Smooth muscle cell (in vitro differentiated cells): ENCODE measurements around the gene ADISSP. TPM values are rescaled to one million over a fixed set of nuclear protein-coding genes. Genes with fewer than 3 reads are reported as not detected.

Experiments used
- DNase-seq: peaks from one replicate; lab custom pipeline; 2025; ENCODE audit not compliant: unreplicated experiment; lab: John Stamatoyannopoulos, UW
- H2AFZ ChIP-seq: fragments of 200-600 bp; sonication (generic); 2 replicates; pipeline ENCODE4 v1.6.0; 2016; ENCODE audit warnings: antibody characterized with exemption, low read depth, mild to moderate bottlenecking
- H3F3A ChIP-seq: fragments of 200-600 bp; sonication (generic); 2 replicates; pipeline ENCODE4 v1.6.0; 2017; ENCODE audit warnings: antibody characterized with exemption, low read depth
- H3K27ac ChIP-seq: fragments of 200-600 bp; sonication (generic); 2 replicates; pipeline ENCODE4 v1.5.1; 2016; ENCODE audit warnings: low read depth, mild to moderate bottlenecking
- H3K27me3 ChIP-seq: fragments of 200-600 bp; sonication (generic); 2 replicates; pipeline ENCODE4 v1.6.1; 2016; ENCODE audit warnings: low read depth, mild to moderate bottlenecking
- H3K36me3 ChIP-seq: fragments of 200-600 bp; sonication (generic); 2 replicates; pipeline ENCODE4 v1.5.1; 2016; ENCODE audit warnings: low read depth
- H3K4me1 ChIP-seq: fragments of 200-600 bp; sonication (generic); 2 replicates; pipeline ENCODE4 v1.5.1; 2016; ENCODE audit warnings: low read depth
- H3K4me2 ChIP-seq: fragments of 200-600 bp; sonication (generic); 2 replicates; pipeline ENCODE4 v1.6.0; 2016; ENCODE audit warnings: mild to moderate bottlenecking
- H3K4me3 ChIP-seq: fragments of 200-600 bp; sonication (generic); 2 replicates; pipeline ENCODE4 v1.5.1; 2016; ENCODE audit warnings: mild to moderate bottlenecking
- H3K79me2 ChIP-seq: fragments of 200-600 bp; sonication (generic); 2 replicates; pipeline ENCODE4 v1.6.0; 2016; ENCODE audit warnings: low read depth, mild to moderate bottlenecking
- H3K9ac ChIP-seq: fragments of 200-600 bp; sonication (generic); 2 replicates; pipeline ENCODE4 v1.6.0; 2016; ENCODE audit warnings: low read depth
- H3K9me3 ChIP-seq: fragments of 200-600 bp; sonication (generic); replicated peaks from 2 replicates; pipeline ENCODE4 v1.5.1; 2016; ENCODE audit warnings: low read depth
- H4K20me1 ChIP-seq: fragments of 200-600 bp; sonication (generic); 2 replicates; pipeline ENCODE4 v1.6.0; 2016; ENCODE audit warnings: low read depth
- WGBS: methylation state at CpG from one replicate; pipeline ENCODE4 v1.1.7; 2016; ENCODE audit warnings: low lambda C conversion rate; 5-methylcytosine and 5-hydroxymethylcytosine counted together
- polyA plus RNA-seq: library from polyadenylated mRNA; unstranded; fragments of >200 nt; fragmentation: Nextera tagmentation; extraction: Ambion mirVana; gene quantifications from 2 replicates; pipeline ENCODE4 v1.2.1, GENCODE V29; 2016
- total RNA-seq: library from RNA; depleted of rRNA; stranded (reverse); fragments of >200 nt; gene quantifications from 2 replicates; pipeline ENCODE4 v1.2.3, GENCODE V29; 2014
- TF ChIP-seq, protein P1 (sequence below): fragments of 200-600 bp; sonication (generic); IDR thresholded peaks from 2 replicates; pipeline ENCODE4 v1.5.1; 2017; ENCODE audit warnings: borderline replicate concordance, mild to moderate bottlenecking, antibody characterized with exemption; ENCODE audit not compliant: insufficient read depth, poor library complexity, severe bottlenecking

The ADISSP gene
- total and polyA plus RNA-seq, 2 experiments from 2014 or later: 7.6 to 46.7 TPM

DNA sequence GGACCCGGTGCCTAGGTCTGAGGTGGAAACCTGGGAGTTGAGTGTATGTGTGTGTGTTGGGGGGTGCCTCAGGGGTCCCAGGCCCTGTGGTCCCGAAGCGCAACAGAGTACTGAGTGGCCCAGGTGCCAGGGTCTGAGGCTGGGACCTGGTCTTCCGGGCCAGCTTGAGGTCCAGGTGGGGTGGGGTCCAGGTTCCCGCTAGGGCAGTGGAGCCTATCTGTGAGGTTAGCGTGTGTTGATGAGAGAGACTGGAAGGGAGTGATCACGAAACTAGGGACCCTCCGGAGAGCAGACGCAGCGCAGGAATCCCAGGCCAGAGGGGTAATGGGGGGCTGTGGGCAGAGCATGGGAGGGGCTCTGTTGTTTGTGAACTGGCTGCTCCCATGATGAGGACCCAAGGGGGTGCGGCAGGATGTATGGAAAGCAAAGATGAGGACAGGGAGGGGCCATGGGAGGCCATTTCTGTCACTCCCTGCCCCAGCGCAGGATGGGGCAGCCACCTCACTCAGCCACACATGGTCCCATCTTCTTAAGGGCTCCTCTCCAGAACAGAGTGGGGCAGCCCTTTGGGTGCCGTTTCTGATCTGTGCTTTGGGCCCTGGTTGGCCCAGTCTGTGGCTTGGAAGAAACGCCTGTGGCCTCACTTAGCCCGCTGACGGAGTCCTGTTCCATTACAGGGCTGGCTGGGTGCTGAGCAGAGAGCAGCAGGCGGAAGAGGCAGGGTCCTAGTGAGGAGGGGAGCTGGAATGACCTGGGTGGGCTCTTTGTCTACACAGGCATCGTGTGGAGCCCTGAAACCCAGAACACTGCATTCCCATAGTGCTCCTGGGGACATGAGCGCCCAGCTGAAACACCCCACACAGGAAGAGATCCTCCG lies 34.2 kb downstream of the ADISSP start:
- Histone ChIP-seq H2AFZ (no peak overlapping the region), H3K27ac (no peak overlapping the region), H4K20me1 (no peaks in the 10 kb centered on the region), H3K36me3 (no peaks in the 10 kb centered on the region), H3K4me3 (peak overlapping the region; percentile 25), H3K27me3 (no peaks in the 10 kb centered on the region), H3K9me3 (no peaks in the 10 kb centered on the region), H3F3A (no peaks in the 10 kb centered on the region), H3K4me2 (no peak overlapping the region), H3K4me1 (no peaks in the 10 kb centered on the region), H3K9ac (no peak overlapping the region), H3K79me2 (no peaks in the 10 kb centered on the region)
- DNase-seq: no peak
- WGBS: 93% methylated on average over 20 of the region's 20 CpGs
- TF ChIP-seq, protein P1, sequence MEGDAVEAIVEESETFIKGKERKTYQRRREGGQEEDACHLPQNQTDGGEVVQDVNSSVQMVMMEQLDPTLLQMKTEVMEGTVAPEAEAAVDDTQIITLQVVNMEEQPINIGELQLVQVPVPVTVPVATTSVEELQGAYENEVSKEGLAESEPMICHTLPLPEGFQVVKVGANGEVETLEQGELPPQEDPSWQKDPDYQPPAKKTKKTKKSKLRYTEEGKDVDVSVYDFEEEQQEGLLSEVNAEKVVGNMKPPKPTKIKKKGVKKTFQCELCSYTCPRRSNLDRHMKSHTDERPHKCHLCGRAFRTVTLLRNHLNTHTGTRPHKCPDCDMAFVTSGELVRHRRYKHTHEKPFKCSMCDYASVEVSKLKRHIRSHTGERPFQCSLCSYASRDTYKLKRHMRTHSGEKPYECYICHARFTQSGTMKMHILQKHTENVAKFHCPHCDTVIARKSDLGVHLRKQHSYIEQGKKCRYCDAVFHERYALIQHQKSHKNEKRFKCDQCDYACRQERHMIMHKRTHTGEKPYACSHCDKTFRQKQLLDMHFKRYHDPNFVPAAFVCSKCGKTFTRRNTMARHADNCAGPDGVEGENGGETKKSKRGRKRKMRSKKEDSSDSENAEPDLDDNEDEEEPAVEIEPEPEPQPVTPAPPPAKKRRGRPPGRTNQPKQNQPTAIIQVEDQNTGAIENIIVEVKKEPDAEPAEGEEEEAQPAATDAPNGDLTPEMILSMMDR: no peak

DNA sequence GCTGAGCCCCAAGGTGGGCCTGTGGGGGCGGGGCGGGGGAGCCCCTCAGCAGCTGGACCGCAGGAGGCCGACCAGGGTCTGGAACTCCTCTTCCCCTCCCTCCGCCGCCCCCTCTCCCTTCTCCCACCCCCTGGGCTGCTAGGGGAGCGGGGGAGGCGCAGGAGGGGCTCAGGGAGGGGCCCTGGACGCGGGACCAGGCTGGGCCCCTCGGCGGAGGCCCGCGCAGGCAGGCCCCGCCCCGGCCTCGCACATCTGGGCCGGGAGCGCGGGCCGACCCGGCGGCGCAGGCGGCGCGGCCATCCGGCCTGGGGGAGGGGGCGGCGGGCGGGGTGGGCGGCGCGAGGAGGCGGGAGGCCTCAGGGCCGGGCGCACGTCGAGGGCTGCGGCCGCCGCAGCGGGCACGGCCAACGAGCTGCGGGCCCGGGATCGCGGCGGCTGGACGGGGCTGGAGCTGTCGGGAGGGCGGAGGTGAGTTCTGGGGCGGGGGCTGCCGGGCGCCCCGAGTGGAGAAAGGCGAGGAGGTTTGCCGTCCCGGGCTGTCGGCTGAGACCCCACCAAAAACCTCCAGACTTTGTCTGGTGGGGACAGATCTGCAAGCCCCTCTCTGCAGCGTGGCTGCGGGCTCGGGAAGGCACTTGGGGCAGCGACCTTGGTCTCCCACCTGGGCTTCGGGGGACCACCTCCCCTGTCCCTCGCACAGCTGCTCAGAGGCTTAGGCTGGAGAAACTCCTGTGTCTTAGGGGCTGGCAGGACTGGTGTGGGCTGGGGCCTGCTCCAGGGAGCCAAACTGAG lies 35.0 kb downstream of the ADISSP start, which contains the start of gene HSPA12B:
HSPA12B (plus strand) TSS at position 359 of the 792 bp plus-strand sequence. CDS start 5,990 bp downstream, outside the sequence.
- H3K4me3 ChIP-seq: peak within 1 kb of the TSS; percentile 25

DNA sequence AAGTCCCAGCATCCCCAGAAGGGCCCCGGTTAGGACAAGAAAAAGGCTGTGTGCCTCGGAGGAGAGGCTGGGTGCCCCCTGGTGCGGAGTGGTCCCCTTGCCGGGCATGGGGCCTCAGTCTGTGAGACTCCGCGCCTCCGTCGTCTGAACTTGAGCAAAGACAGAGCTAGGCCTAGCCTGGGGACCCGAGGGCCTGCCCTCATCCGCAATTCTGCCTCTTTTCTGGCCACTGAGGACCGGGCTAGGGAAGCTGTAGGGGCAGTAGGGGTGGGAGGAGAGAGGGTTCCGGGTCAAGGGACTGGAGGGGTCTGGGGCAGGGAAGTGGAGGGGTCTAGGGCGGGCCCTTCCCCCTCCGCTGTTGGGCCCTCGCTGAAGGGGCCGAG lies 35.6 kb downstream of the ADISSP start:
- WGBS: 74% methylated on average over 11 of the region's 16 CpGs
- no peaks in the 10 kb centered on the region for H3K36me3 ChIP-seq
- H3K4me1 ChIP-seq: peaks cover 5% of the 10 kb centered on the region
- H2AFZ ChIP-seq: peak overlapping the region; percentile 37
- no peak overlapping the region for H3K4me3 ChIP-seq
- H3K79me2 ChIP-seq: no peaks in the 10 kb centered on the region
- H3F3A ChIP-seq: peaks cover 4% of the 10 kb centered on the region
- no peaks in the 10 kb centered on the region for H3K9me3 ChIP-seq
- H3K27me3 ChIP-seq: no peaks in the 10 kb centered on the region
- no peak for DNase-seq
- H3K4me2 ChIP-seq: peak overlapping the region; percentile 74
- TF ChIP-seq, protein P1: no peak
- no peaks in the 10 kb centered on the region for H4K20me1 ChIP-seq
- H3K27ac ChIP-seq: no peak overlapping the region
- H3K9ac ChIP-seq: no peak overlapping the region

More for the DNA sequence above, 35.0 kb downstream of the ADISSP start, which contains the start of gene HSPA12B:
- H3K4me1 ChIP-seq: peaks cover 3% of the 10 kb centered on the region
- TF ChIP-seq, protein P1: no peak
- no peak for DNase-seq
- H2AFZ ChIP-seq: peak within 1 kb of the TSS; percentile 37
- no peak within 1 kb of the TSS for H3K9ac ChIP-seq
- H3K79me2 ChIP-seq: no peaks in the 10 kb centered on the region
- no peak within 1 kb of the TSS for H3K27ac ChIP-seq
- no peaks in the 10 kb centered on the region for H3K9me3 ChIP-seq
- no peaks in the 10 kb centered on the region for H3K36me3 ChIP-seq
- 25% methylated on average over 19 of the region's 67 CpGs for WGBS
- no peaks in the 10 kb centered on the region for H4K20me1 ChIP-seq
- peak within 1 kb of the TSS; percentile 74 for H3K4me2 ChIP-seq
- peaks cover 4% of the 10 kb centered on the region for H3F3A ChIP-seq
- no peaks in the 10 kb centered on the region for H3K27me3 ChIP-seq
